SK-N-SH (cell line): Measurements from ENCODE around the gene KLHL26.

Experiments
- CHD2 ChIP-seq: fragments of 150-350 bp; IDR thresholded peaks from 2 replicates; pipeline ENCODE4 v1.6.1; 2018; ENCODE audit warnings: low read length; ENCODE audit not compliant: partially characterized antibody
- EP300 ChIP-seq, 2 experiments: IDR thresholded peaks; 2 replicates each; pipeline versions ENCODE4 v1.4.0 to v1.6.1; 2012; ENCODE audit warnings: borderline replicate concordance in 1 of 2, low read depth in 1 of 2, low read length in 1 of 2
- FOXM1 ChIP-seq: IDR thresholded peaks from 2 replicates; pipeline ENCODE4 v1.4.0; 2012; ENCODE audit warnings: low read depth, mild to moderate bottlenecking
- RAD21 ChIP-seq: IDR thresholded peaks from 2 replicates; pipeline ENCODE4 v1.6.1; 2012; ENCODE audit warnings: mild to moderate bottlenecking, low read length
- RFX5 ChIP-seq: IDR thresholded peaks from 2 replicates; pipeline ENCODE4 v1.6.1; 2012; ENCODE audit warnings: mild to moderate bottlenecking, improper control_type of control experiment, low read length
- TCF12 ChIP-seq: IDR thresholded peaks from 2 replicates; pipeline ENCODE4 v1.4.0; 2012
- YY1 ChIP-seq: IDR thresholded peaks from 2 replicates; pipeline ENCODE4 v1.4.0; 2012; ENCODE audit warnings: low read depth, mild to moderate bottlenecking
- TF ChIP-seq, protein P1 (sequence below): fragments of 200-600 bp; sonication (generic); IDR thresholded peaks from 2 replicates; pipeline ENCODE4 v1.6.1; 2017; ENCODE audit warnings: antibody characterized with exemption, mild to moderate bottlenecking, moderate library complexity
- TF ChIP-seq, protein P2 (sequence below): IDR thresholded peaks from 2 replicates; pipeline ENCODE4; 2012
- TF ChIP-seq, protein P3 (sequence below): IDR thresholded peaks from 2 replicates; pipeline ENCODE4 v1.4.0; 2012; ENCODE audit warnings: low read depth

DNA sequence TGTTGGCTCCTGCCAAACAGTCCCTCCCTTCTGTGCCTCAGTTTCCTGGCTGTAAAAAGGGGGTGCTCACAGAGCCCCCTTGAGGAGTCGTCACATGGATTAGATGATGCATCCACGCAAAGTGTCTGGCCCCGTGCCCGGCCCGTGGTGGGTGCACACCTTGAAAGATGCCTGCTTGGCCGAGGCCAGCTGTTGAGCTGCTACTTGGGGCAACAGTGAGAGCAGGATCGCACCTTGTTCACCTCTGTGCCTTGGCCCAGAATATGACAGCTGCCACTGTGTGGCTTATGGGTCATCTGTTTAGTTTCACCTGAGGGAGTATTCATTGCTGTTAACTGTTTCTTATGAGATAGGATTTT is 64.4 kb downstream of the KLHL26 start:
- TF ChIP-seq, protein P1, sequence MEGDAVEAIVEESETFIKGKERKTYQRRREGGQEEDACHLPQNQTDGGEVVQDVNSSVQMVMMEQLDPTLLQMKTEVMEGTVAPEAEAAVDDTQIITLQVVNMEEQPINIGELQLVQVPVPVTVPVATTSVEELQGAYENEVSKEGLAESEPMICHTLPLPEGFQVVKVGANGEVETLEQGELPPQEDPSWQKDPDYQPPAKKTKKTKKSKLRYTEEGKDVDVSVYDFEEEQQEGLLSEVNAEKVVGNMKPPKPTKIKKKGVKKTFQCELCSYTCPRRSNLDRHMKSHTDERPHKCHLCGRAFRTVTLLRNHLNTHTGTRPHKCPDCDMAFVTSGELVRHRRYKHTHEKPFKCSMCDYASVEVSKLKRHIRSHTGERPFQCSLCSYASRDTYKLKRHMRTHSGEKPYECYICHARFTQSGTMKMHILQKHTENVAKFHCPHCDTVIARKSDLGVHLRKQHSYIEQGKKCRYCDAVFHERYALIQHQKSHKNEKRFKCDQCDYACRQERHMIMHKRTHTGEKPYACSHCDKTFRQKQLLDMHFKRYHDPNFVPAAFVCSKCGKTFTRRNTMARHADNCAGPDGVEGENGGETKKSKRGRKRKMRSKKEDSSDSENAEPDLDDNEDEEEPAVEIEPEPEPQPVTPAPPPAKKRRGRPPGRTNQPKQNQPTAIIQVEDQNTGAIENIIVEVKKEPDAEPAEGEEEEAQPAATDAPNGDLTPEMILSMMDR = no peak
- TF ChIP-seq, protein P2, sequence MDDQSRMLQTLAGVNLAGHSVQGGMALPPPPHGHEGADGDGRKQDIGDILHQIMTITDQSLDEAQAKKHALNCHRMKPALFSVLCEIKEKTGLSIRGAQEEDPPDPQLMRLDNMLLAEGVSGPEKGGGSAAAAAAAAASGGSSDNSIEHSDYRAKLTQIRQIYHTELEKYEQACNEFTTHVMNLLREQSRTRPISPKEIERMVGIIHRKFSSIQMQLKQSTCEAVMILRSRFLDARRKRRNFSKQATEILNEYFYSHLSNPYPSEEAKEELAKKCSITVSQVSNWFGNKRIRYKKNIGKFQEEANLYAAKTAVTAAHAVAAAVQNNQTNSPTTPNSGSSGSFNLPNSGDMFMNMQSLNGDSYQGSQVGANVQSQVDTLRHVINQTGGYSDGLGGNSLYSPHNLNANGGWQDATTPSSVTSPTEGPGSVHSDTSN = no peak
- no peak for TF ChIP-seq RAD21
- no peak for TF ChIP-seq TCF12
- TF ChIP-seq, protein P3, sequence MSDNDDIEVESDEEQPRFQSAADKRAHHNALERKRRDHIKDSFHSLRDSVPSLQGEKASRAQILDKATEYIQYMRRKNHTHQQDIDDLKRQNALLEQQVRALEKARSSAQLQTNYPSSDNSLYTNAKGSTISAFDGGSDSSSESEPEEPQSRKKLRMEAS = no peak
- no peak for TF ChIP-seq YY1
- TF ChIP-seq CHD2 = no peak
- TF ChIP-seq RFX5 = no peak
- TF ChIP-seq EP300 (IDR thresholded peaks at IDR 0.05; ENCODE audit: borderline replicate concordance in 1 of 2, low read depth in 1 of 2, low read length in 1 of 2) = no peak
- no peak for TF ChIP-seq FOXM1
